DOHH2 (cell line): ENCODE results near the gene GPATCH8.
"Not testable (repeated sequence)": the region's sequence is repeated elsewhere in the genome, so short reads cannot be mapped to it uniquely, and the experiment has no call there.

Source experiments
- H3F3A ChIP-seq: fragments of 200-600 bp; sonication (generic), shearing (Covaris generic); 2 replicates; pipeline ENCODE4 v1.6.0; 2016; ENCODE audit warnings: antibody characterized with exemption, mild to moderate bottlenecking; ENCODE audit not compliant: control insufficient read depth, insufficient read depth
- H3K27ac ChIP-seq: fragments of 200-600 bp; sonication (generic); 2 replicates; pipeline ENCODE4 v1.5.1; 2014; ENCODE audit warnings: low read depth, mild to moderate bottlenecking, low read length, moderate library complexity
- H3K27me3 ChIP-seq: fragments of 200-600 bp; sonication (generic); 2 replicates; pipeline ENCODE4 v1.6.1; 2014; ENCODE audit warnings: mild to moderate bottlenecking, low read length, mixed read lengths; ENCODE audit not compliant: control insufficient read depth
- H3K36me3 ChIP-seq: fragments of 200-600 bp; sonication (generic); 2 replicates; pipeline ENCODE4 v1.6.1; 2014; ENCODE audit warnings: mild to moderate bottlenecking, low read length, moderate library complexity, mixed read lengths; ENCODE audit not compliant: control insufficient read depth
- H3K4me1 ChIP-seq: fragments of 200-600 bp; sonication (generic); 2 replicates; pipeline ENCODE4 v1.6.1; 2014; ENCODE audit warnings: mild to moderate bottlenecking, low read length, mixed read lengths; ENCODE audit not compliant: control insufficient read depth
- H3K4me2 ChIP-seq: fragments of 200-600 bp; sonication (generic); 2 replicates; pipeline ENCODE4 v1.6.0; 2014; ENCODE audit warnings: mild to moderate bottlenecking, low read length, moderate library complexity
- H3K4me3 ChIP-seq: fragments of 200-600 bp; sonication (generic); 2 replicates; pipeline ENCODE4 v1.5.1; 2014; ENCODE audit warnings: mild to moderate bottlenecking, low read length, mixed read lengths
- H3K79me2 ChIP-seq: fragments of 200-600 bp; sonication (generic); 2 replicates; pipeline ENCODE4 v1.6.1; 2014; ENCODE audit warnings: mild to moderate bottlenecking, low read length, mixed read lengths; ENCODE audit not compliant: control insufficient read depth
- H3K9me2 ChIP-seq: fragments of 200-600 bp; sonication (generic); replicated peaks from 2 replicates; pipeline ENCODE4 v1.6.1; 2014; ENCODE audit warnings: mild to moderate bottlenecking, low read length, mixed read lengths; ENCODE audit not compliant: control insufficient read depth
- H3K9me3 ChIP-seq: fragments of 200-600 bp; sonication (generic); 2 replicates; pipeline ENCODE4 v1.6.1; 2014; ENCODE audit warnings: antibody characterized with exemption, low read length, mixed read lengths; ENCODE audit not compliant: control insufficient read depth, insufficient read depth
- H4K20me1 ChIP-seq: fragments of 200-600 bp; sonication (generic); 2 replicates; pipeline ENCODE4 v1.6.0; 2014; ENCODE audit warnings: low read depth, mild to moderate bottlenecking, antibody characterized with exemption, low read length, moderate library complexity; ENCODE audit not compliant: control insufficient read depth, insufficient read depth
- CTCF ChIP-seq: fragments of 200-600 bp; sonication (generic); IDR thresholded peaks from one replicate; pipeline ENCODE4 v1.5.1; 2014; ENCODE audit warnings: antibody characterized with exemption, mild to moderate bottlenecking, low read depth, low read length; ENCODE audit not compliant: poor library complexity, severe bottlenecking
- EZH2phosphoT487 ChIP-seq: fragments of 200-600 bp; sonication (generic); IDR thresholded peaks from 2 replicates; pipeline ENCODE4 v1.6.1; 2017; ENCODE audit warnings: borderline replicate concordance, mild to moderate bottlenecking, antibody characterized with exemption, low read length, moderate library complexity, mixed read lengths

The GPATCH8 gene

GRCh38 chr17:44394833-44395232 lies 108.4 kb downstream of the GPATCH8 start:
- H3K4me1 ChIP-seq, result no peaks in the 10 kb centered on the region
- no peak overlapping the region for H3K4me2 ChIP-seq
- no peaks in the 10 kb centered on the region for H3K9me3 ChIP-seq
- H3K36me3 ChIP-seq, result peaks cover 26% of the 10 kb centered on the region
- H3K4me3 ChIP-seq, result no peak overlapping the region
- H3K9me2 ChIP-seq, result no peaks in the 10 kb centered on the region
- no peaks in the 10 kb centered on the region for H4K20me1 ChIP-seq
- TF ChIP-seq CTCF (no peak), EZH2phosphoT487 (no peak)
- H3F3A ChIP-seq, result 0 out of 2 replicates have a peak, but pooled peaks cover 2% of the 10 kb centered on the region
- no peak overlapping the region for H3K27ac ChIP-seq
- no peaks in the 10 kb centered on the region for H3K27me3 ChIP-seq
- no peaks in the 10 kb centered on the region for H3K79me2 ChIP-seq

- H3K79me2 ChIP-seq, H4K20me1 ChIP-seq, H3K4me1 ChIP-seq, H3K4me2 ChIP-seq, H3K27ac ChIP-seq, H3K27me3 ChIP-seq, H3K9me3 ChIP-seq, H3F3A ChIP-seq, H3K4me3 ChIP-seq, H3K9me2 ChIP-seq: not testable (repeated sequence)
- H3K36me3 ChIP-seq, result peaks cover 19% of the 10 kb centered on the region
Observed at GRCh38 chr17:44394112-44394511, 109.1 kb downstream of the GPATCH8 start.

GRCh38 chr17:44390250-44390870 lies 112.8 kb downstream of the GPATCH8 start:
- no peaks in the 10 kb centered on the region for H3K4me1 ChIP-seq
- no peaks in the 10 kb centered on the region for H3K9me2 ChIP-seq
- H3K27me3 ChIP-seq, result peaks cover 9% of the 10 kb centered on the region
- H3K36me3 ChIP-seq, result no peaks in the 10 kb centered on the region
- H3K79me2 ChIP-seq, result no peaks in the 10 kb centered on the region
- H3K4me2 ChIP-seq, result no peak overlapping the region
- H3K9me3 ChIP-seq, result no peaks in the 10 kb centered on the region
- TF ChIP-seq CTCF (no peak), EZH2phosphoT487 (no peak)
- no peak overlapping the region for H3K27ac ChIP-seq
- no peaks in the 10 kb centered on the region for H4K20me1 ChIP-seq
- 0 out of 2 replicates have a peak, but pooled peaks cover 2% of the 10 kb centered on the region for H3F3A ChIP-seq
- no peak overlapping the region for H3K4me3 ChIP-seq

GRCh38 chr17:44389723-44390202 lies 113.4 kb downstream of the GPATCH8 start:
- H3K9me2 ChIP-seq, result no peaks in the 10 kb centered on the region
- TF ChIP-seq EZH2phosphoT487 (no peak), CTCF (no peak)
- no peak overlapping the region for H3K4me2 ChIP-seq
- H3K4me1 ChIP-seq, result peaks cover 4% of the 10 kb centered on the region; the same call in 1 of the 2 replicates
- H3K79me2 ChIP-seq, result no peaks in the 10 kb centered on the region
- 0 out of 2 replicates have a peak, but pooled peaks cover 2% of the 10 kb centered on the region for H3F3A ChIP-seq
- no peaks in the 10 kb centered on the region for H3K36me3 ChIP-seq
- H4K20me1 ChIP-seq, result no peaks in the 10 kb centered on the region
- peaks cover 10% of the 10 kb centered on the region for H3K27me3 ChIP-seq
- no peak overlapping the region for H3K27ac ChIP-seq
- no peak overlapping the region for H3K4me3 ChIP-seq
- H3K9me3 ChIP-seq, result no peaks in the 10 kb centered on the region
